Peyer's patch (tissue), 4 donors: Measurements from ENCODE around the gene ZBED1.

Source experiments
- POLR2A ChIP-seq, 2 donors: fragments of 450-650 bp; IDR thresholded peaks; one replicate each; pipeline ENCODE4 v1.5.1; 2017; ENCODE audit warnings: antibody characterized with exemption in 2 of 2, mild to moderate bottlenecking in 2 of 2, moderate library complexity in 2 of 2
- TF ChIP-seq, protein P1 (sequence below), 6 experiments: fragments of 450-650 bp in 4 of 6; fragments of 200-600 bp in 2 of 6; sonication (generic) in 1 of 6; IDR thresholded peaks; one replicate each; pipeline ENCODE4 v1.5.1; 2017 to 2019; ENCODE audit warnings: antibody characterized with exemption in 6 of 6, mild to moderate bottlenecking in 3 of 6, moderate library complexity in 1 of 6

DNA sequence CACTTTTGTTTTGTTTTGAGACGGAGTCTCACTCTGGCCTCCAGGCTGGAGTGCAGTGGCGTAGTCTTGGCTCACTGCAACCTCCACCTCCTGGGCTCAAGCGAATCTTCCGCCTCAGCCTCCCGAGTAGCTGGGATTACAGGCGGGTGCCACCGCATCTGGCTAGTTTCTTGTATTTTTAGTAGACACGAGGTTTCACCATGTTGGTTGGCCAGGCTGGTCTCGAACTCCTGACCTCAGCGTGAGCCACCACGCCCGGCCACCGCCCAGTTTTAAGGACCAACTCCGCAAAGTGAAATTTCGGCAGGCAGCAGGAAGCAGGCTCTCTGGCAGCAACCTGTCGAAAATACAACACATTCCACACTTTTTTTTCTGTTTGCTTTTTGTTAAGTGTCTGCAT lies 13.4 kb downstream of the ZBED1 start:
- TF ChIP-seq, protein P1, sequence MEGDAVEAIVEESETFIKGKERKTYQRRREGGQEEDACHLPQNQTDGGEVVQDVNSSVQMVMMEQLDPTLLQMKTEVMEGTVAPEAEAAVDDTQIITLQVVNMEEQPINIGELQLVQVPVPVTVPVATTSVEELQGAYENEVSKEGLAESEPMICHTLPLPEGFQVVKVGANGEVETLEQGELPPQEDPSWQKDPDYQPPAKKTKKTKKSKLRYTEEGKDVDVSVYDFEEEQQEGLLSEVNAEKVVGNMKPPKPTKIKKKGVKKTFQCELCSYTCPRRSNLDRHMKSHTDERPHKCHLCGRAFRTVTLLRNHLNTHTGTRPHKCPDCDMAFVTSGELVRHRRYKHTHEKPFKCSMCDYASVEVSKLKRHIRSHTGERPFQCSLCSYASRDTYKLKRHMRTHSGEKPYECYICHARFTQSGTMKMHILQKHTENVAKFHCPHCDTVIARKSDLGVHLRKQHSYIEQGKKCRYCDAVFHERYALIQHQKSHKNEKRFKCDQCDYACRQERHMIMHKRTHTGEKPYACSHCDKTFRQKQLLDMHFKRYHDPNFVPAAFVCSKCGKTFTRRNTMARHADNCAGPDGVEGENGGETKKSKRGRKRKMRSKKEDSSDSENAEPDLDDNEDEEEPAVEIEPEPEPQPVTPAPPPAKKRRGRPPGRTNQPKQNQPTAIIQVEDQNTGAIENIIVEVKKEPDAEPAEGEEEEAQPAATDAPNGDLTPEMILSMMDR (IDR thresholded peaks at IDR 0.05) = no peak
- TF ChIP-seq POLR2A (IDR thresholded peaks at IDR 0.05) = no peak
